HCT116 (cell line): ENCODE results near the gene KMT2D.

Experiments
- ELF1 ChIP-seq: IDR thresholded peaks from 2 replicates; pipeline ENCODE4 v1.6.1; 2012; ENCODE audit warnings: low read depth, borderline replicate concordance
- EZH2 ChIP-seq: fragments of 200-600 bp; sonication (generic); IDR thresholded peaks from 2 replicates; pipeline ENCODE4 v1.6.1; 2017; ENCODE audit warnings: antibody characterized with exemption, mixed run types
- JUND ChIP-seq: IDR thresholded peaks from 2 replicates; pipeline ENCODE4 v1.6.1; 2012
- POLR2AphosphoS5 ChIP-seq: IDR thresholded peaks from 2 replicates; pipeline ENCODE4 v1.6.1; 2011; ENCODE audit warnings: mild to moderate bottlenecking, low read depth, low read length, moderate library complexity
- RAD21 ChIP-seq: IDR thresholded peaks from 2 replicates; pipeline ENCODE4 v1.6.1; 2012; ENCODE audit warnings: low read depth, mild to moderate bottlenecking
- SIN3A ChIP-seq: IDR thresholded peaks from 2 replicates; pipeline ENCODE4 v1.6.1; 2012; ENCODE audit warnings: low read depth
- YY1 ChIP-seq: IDR thresholded peaks from 2 replicates; pipeline ENCODE4 v1.6.1; 2011; ENCODE audit warnings: low read length, low read depth, moderate library complexity, mild to moderate bottlenecking; ENCODE audit not compliant: insufficient replicate concordance; ENCODE audit errors: extremely low read depth
- ZFX ChIP-seq: fragments of 450-650 bp; IDR thresholded peaks from 2 replicates; pipeline ENCODE4 v1.6.1; 2017
- ZNF274 ChIP-seq: fragments of 200-500 bp; sonication (Bioruptor generic); IDR thresholded peaks from 2 replicates; pipeline ENCODE4 v1.6.1; 2014; ENCODE audit warnings: mild to moderate bottlenecking, low read depth, low read length, inconsistent platforms
- TF ChIP-seq, protein P1 (sequence below), 3 experiments: fragments of 200-600 bp in 1 of 3; sonication (generic) in 1 of 3; IDR thresholded peaks in 2 of 3; conservative IDR thresholded peaks in 1 of 3; 2 replicates each; pipeline ENCODE4 v1.5.1; 2012 to 2017; ENCODE audit warnings: low read depth in 2 of 3, low read length in 2 of 3, antibody characterized with exemption in 1 of 3, borderline replicate concordance in 1 of 3, control low read depth in 1 of 3, mild to moderate bottlenecking in 1 of 3, mixed read lengths in 1 of 3, mixed run types in 1 of 3, moderate library complexity in 1 of 3; ENCODE audit not compliant: insufficient read depth in 1 of 3
- TF ChIP-seq, protein P2 (sequence below): IDR thresholded peaks from 2 replicates; pipeline ENCODE4 v1.6.1; 2012; ENCODE audit warnings: low read depth

DNA sequence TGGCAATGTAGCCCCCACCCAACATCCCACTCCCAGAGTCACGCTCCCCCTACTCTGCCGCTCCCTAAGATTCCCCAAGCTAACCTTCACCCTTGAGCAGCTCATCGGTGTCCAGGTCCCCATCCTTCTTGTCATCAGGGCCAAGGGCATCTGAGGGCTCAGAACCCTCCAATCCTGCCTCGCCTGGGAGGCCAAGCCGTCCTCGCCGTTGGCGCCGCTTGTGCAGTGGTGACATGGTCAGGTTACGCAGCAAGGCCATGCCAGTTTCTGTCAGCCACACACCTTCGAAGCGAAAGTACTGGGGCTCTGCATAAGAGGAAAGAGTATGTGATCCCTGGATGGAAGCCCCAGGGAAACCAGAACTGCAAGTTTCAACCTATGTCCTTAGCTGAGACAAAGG lies 15.9 kb downstream of the KMT2D start:
- TF ChIP-seq, protein P1, sequence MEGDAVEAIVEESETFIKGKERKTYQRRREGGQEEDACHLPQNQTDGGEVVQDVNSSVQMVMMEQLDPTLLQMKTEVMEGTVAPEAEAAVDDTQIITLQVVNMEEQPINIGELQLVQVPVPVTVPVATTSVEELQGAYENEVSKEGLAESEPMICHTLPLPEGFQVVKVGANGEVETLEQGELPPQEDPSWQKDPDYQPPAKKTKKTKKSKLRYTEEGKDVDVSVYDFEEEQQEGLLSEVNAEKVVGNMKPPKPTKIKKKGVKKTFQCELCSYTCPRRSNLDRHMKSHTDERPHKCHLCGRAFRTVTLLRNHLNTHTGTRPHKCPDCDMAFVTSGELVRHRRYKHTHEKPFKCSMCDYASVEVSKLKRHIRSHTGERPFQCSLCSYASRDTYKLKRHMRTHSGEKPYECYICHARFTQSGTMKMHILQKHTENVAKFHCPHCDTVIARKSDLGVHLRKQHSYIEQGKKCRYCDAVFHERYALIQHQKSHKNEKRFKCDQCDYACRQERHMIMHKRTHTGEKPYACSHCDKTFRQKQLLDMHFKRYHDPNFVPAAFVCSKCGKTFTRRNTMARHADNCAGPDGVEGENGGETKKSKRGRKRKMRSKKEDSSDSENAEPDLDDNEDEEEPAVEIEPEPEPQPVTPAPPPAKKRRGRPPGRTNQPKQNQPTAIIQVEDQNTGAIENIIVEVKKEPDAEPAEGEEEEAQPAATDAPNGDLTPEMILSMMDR (IDR thresholded peaks at IDR 0.05 in 2 of 3, conservative IDR thresholded peaks at IDR 0.05 in 1 of 3; ENCODE audit: borderline replicate concordance in 1 of 3, insufficient read depth in 1 of 3, low read depth in 2 of 3, low read length in 2 of 3), result no peak
- TF ChIP-seq ZNF274 (no peak), POLR2AphosphoS5 (no peak), RAD21 (no peak), JUND (no peak), EZH2 (no peak), ZFX (no peak), YY1 (no peak), SIN3A (no peak), ELF1 (no peak)
- TF ChIP-seq, protein P2, sequence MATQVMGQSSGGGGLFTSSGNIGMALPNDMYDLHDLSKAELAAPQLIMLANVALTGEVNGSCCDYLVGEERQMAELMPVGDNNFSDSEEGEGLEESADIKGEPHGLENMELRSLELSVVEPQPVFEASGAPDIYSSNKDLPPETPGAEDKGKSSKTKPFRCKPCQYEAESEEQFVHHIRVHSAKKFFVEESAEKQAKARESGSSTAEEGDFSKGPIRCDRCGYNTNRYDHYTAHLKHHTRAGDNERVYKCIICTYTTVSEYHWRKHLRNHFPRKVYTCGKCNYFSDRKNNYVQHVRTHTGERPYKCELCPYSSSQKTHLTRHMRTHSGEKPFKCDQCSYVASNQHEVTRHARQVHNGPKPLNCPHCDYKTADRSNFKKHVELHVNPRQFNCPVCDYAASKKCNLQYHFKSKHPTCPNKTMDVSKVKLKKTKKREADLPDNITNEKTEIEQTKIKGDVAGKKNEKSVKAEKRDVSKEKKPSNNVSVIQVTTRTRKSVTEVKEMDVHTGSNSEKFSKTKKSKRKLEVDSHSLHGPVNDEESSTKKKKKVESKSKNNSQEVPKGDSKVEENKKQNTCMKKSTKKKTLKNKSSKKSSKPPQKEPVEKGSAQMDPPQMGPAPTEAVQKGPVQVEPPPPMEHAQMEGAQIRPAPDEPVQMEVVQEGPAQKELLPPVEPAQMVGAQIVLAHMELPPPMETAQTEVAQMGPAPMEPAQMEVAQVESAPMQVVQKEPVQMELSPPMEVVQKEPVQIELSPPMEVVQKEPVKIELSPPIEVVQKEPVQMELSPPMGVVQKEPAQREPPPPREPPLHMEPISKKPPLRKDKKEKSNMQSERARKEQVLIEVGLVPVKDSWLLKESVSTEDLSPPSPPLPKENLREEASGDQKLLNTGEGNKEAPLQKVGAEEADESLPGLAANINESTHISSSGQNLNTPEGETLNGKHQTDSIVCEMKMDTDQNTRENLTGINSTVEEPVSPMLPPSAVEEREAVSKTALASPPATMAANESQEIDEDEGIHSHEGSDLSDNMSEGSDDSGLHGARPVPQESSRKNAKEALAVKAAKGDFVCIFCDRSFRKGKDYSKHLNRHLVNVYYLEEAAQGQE, result no peak
